Lung (tissue), 12 donors: ENCODE data around the gene NAGPA. TPM values are rescaled to one million over a fixed set of nuclear protein-coding genes. Genes with fewer than 3 reads are reported as not detected.
A peak's percentile ranks its signal among the peaks of the same experiment; 100 is the strongest.

Source experiments
- ATAC-seq: fragments of 200-7000 bp; cut with Tn5 transposase; one replicate; pipeline ENCODE4 v1.9.1; 2020; ENCODE audit warnings: moderate number of reproducible peaks; ENCODE audit not compliant: insufficient read depth, low FRiP score
- DNase-seq, 3 donors: peaks; one replicate each; pipeline ENCODE4 v3.0.0-alpha.2; 2013 to 2017
- H3K27ac ChIP-seq, 2 donors: one replicate each; pipeline ENCODE4 v1.5.1; 2013; ENCODE audit warnings: mild to moderate bottlenecking in 2 of 2, moderate library complexity in 2 of 2, control low read depth in 1 of 2, inconsistent platforms in 1 of 2, low read depth in 1 of 2, low read length in 1 of 2
- H3K27me3 ChIP-seq, 3 donors: one replicate each; pipeline ENCODE4 v1.5.1; 2013; ENCODE audit warnings: low read length in 2 of 3; ENCODE audit not compliant: control insufficient read depth in 3 of 3, insufficient read depth in 3 of 3
- H3K36me3 ChIP-seq, 4 donors: one replicate each; pipeline ENCODE4 v1.5.1; 2013; ENCODE audit warnings: low read length in 4 of 4, mild to moderate bottlenecking in 1 of 4, moderate library complexity in 1 of 4; ENCODE audit not compliant: control insufficient read depth in 4 of 4, insufficient read depth in 4 of 4
- H3K4me1 ChIP-seq, 5 donors: one replicate each; pipeline ENCODE4 v1.5.1; 2013; ENCODE audit warnings: low read length in 5 of 5, mild to moderate bottlenecking in 2 of 5, moderate library complexity in 1 of 5; ENCODE audit not compliant: control insufficient read depth in 5 of 5, insufficient read depth in 5 of 5
- H3K4me3 ChIP-seq: one replicate; pipeline ENCODE4 v1.5.1; 2013; ENCODE audit warnings: mild to moderate bottlenecking, control low read depth, moderate library complexity
- H3K9ac ChIP-seq, 2 donors: one replicate each; pipeline ENCODE4 v1.5.1; 2013; ENCODE audit warnings: low read length in 2 of 2, control low read depth in 1 of 2; ENCODE audit not compliant: insufficient read depth in 1 of 2
- H3K9me3 ChIP-seq, 4 donors: one replicate each; pipeline ENCODE4 v1.5.1; 2013; ENCODE audit warnings: low read length in 3 of 4, mild to moderate bottlenecking in 1 of 4, moderate library complexity in 1 of 4; ENCODE audit not compliant: control insufficient read depth in 4 of 4, insufficient read depth in 3 of 4
- CTCF ChIP-seq: IDR thresholded peaks from 2 replicates; pipeline ENCODE4 v1.5.1; 2012; ENCODE audit warnings: mild to moderate bottlenecking; ENCODE audit errors: control extremely low read depth, extremely low read depth
- WGBS, 2 donors: extraction: QIAGEN DNeasy Blood & Tissue Kit; methylation state at CpG; one replicate each; pipeline ENCODE4 v1.1.7; 2013; 5-methylcytosine and 5-hydroxymethylcytosine counted together
- polyA plus RNA-seq, 2 donors: library from polyadenylated mRNA; stranded (reverse); fragments of 200-250 nt; gene quantifications; one replicate each; pipeline ENCODE4 v1.2.1, GENCODE V29; 2013
- total RNA-seq, 2 donors: library from RNA; depleted of rRNA in 1 of 2; stranded (reverse); fragments of >200 nt in 1 of 2; gene quantifications; one replicate each; pipeline ENCODE4 v1.2.1, GENCODE V29; 2014 to 2021
- donor health status: control.
- donor health status: control.
- donor health status: Bipolar disorder and iron deficiency.
- donor health status: healthy.
- donor health status: DM: yes; HTN: yes; CAD: no.

NAGPA gene
- total and polyA plus RNA-seq, 4 donors: 7.8 to 20.3 (median 12.5) TPM

GRCh38 chr16:5027575-5028235, 6.0 kb downstream of the NAGPA start:
- ATAC-seq (no peak), DNase-seq (no peak)
- no peaks in the 10 kb centered on the region for H3K9me3 ChIP-seq
- H3K36me3 ChIP-seq: peaks cover 0 to 21% (median 0%) of the 10 kb centered on the region in 4 donors
- H3K9ac ChIP-seq: no peak overlapping the region
- 95 to 97% methylated on average over 31 to 32 of the region's 32 CpGs for WGBS, 2 donors
- no peak overlapping the region for H3K27ac ChIP-seq
- no peak for TF ChIP-seq CTCF
- H3K27me3 ChIP-seq: no peaks in the 10 kb centered on the region
- H3K4me3 ChIP-seq: no peak overlapping the region
- H3K4me1 ChIP-seq: peaks cover 0 to 4% (median under 1%) of the 10 kb centered on the region in 5 donors

- H3K9ac ChIP-seq: no peak overlapping the region
- no peaks in the 10 kb centered on the region for H3K27me3 ChIP-seq
- DNase-seq: peak in 1 of 3 donors; percentile 8
- H3K9me3 ChIP-seq: no peaks in the 10 kb centered on the region
- 91 to 95% methylated on average over 7 of the region's 7 CpGs for WGBS, 2 donors
- H3K4me1 ChIP-seq: no peaks in the 10 kb centered on the region
- ATAC-seq: no peak
- H3K27ac ChIP-seq: no peak overlapping the region
- TF ChIP-seq CTCF: no peak
- no peak overlapping the region for H3K4me3 ChIP-seq
- H3K36me3 ChIP-seq: peaks cover 0 to 21% (median 0%) of the 10 kb centered on the region in 4 donors
Observed at GRCh38 chr16:5027086-5027485, 6.6 kb downstream of the NAGPA start.

DNA sequence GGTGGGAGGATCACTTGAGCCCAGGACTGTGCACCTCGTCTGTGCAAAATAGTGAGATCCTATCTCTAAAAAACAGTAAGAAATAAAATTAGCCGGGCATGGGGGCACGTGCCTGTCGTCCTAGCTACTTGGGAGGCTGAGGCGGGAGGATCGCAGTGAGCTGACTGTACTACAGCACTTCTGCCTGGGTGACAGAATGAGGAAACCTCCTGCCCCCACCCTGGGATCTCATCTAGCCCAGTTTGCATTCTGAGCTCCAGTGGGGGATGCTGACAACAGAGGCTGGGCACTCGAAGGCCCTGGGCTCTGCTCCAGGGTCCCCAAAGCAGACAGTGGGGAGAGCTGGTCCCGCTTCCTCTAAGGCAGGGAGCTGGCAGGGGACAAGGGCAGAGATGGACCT, 7.1 kb downstream of the NAGPA start:
- TF ChIP-seq CTCF: no peak
- H3K36me3 ChIP-seq: peaks cover 0 to 21% (median 0%) of the 10 kb centered on the region in 4 donors
- H3K27me3 ChIP-seq: no peaks in the 10 kb centered on the region
- no peak overlapping the region for H3K27ac ChIP-seq
- no peaks in the 10 kb centered on the region for H3K4me1 ChIP-seq
- no peak overlapping the region for H3K9ac ChIP-seq
- no peaks in the 10 kb centered on the region for H3K9me3 ChIP-seq
- H3K4me3 ChIP-seq: no peak overlapping the region
- DNase-seq (peak in 1 of 3 donors; percentile 8), ATAC-seq (no peak)
- WGBS, 2 donors: 92 to 96% methylated on average over 8 of the region's 8 CpGs
